NT2/D1 (cell line): ENCODE measurements around the gene ZGRF1.

Experiments
- SUZ12 ChIP-seq: IDR thresholded peaks from 2 replicates; pipeline ENCODE4 v1.6.1; 2011; ENCODE audit not compliant: insufficient read length, insufficient read depth; ENCODE audit errors: extremely low read depth
- YY1 ChIP-seq: IDR thresholded peaks from 2 replicates; pipeline ENCODE4 v1.6.1; 2011; ENCODE audit not compliant: insufficient read length, insufficient read depth
- ZNF274 ChIP-seq: IDR thresholded peaks from 2 replicates; pipeline ENCODE4 v1.6.1; 2011; ENCODE audit warnings: mild to moderate bottlenecking, low read depth, low read length

DNA sequence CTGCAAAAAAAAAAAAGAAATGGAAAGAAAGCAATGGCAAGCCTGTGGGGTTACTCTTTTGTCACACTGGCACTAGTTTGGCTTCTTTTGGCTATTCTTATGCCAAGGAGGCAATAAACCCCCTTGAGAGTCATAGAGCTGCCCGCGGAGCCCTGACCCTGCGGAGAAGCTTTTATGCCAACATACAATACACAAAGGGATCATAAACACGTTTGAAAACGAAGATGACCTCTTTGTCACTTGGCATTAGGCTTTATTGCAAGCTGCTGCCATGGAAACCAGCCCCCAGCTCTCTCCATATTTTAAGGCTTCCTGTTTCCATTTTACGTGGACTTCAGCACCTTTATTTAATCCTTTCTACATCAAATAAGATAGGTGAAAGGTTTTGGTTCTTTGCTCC is 128.4 kb downstream of the ZGRF1 start:
- no peak for TF ChIP-seq ZNF274
- TF ChIP-seq YY1 = no peak
- TF ChIP-seq SUZ12 = no peak
